IMR-90 (cell line): ENCODE data around the gene IL12A.

ENCODE experiments used
- BHLHE40 ChIP-seq: fragments of 150-350 bp; IDR thresholded peaks from 2 replicates; pipeline ENCODE4 v1.6.1; 2016; ENCODE audit warnings: mild to moderate bottlenecking, low read depth, low read length
- CEBPB ChIP-seq: IDR thresholded peaks from 2 replicates; pipeline ENCODE4 v1.6.1; 2012; ENCODE audit warnings: low read depth, low read length, improper control_type of control experiment
- CTCF ChIP-seq: conservative IDR thresholded peaks from 2 replicates; pipeline ENCODE4 v1.5.1; 2012; ENCODE audit warnings: mild to moderate bottlenecking, low read depth, low read length, improper control_type of control experiment
- MAFK ChIP-seq: IDR thresholded peaks from 2 replicates; pipeline ENCODE4 v1.6.1; 2012; ENCODE audit warnings: low read depth, low read length, improper control_type of control experiment
- MXI1 ChIP-seq: IDR thresholded peaks from 2 replicates; pipeline ENCODE4 v1.6.1; 2012; ENCODE audit warnings: low read depth, mild to moderate bottlenecking, low read length, moderate library complexity, borderline replicate concordance
- NFE2L2 ChIP-seq: fragments of 150-350 bp; IDR thresholded peaks from 2 replicates; pipeline ENCODE4 v1.6.1; 2016; ENCODE audit warnings: low read depth, mild to moderate bottlenecking, low read length
- POLR2A ChIP-seq: IDR thresholded peaks from 2 replicates; pipeline ENCODE4 v1.6.1; 2012; ENCODE audit warnings: mild to moderate bottlenecking, low read depth, low read length
- RAD21 ChIP-seq: IDR thresholded peaks from 2 replicates; pipeline ENCODE4 v1.6.1; 2012; ENCODE audit warnings: low read length, improper control_type of control experiment
- RCOR1 ChIP-seq: IDR thresholded peaks from 2 replicates; pipeline ENCODE4 v1.6.1; 2012; ENCODE audit warnings: mild to moderate bottlenecking, low read length, improper control_type of control experiment; ENCODE audit not compliant: insufficient replicate concordance
- RFX5 ChIP-seq: IDR thresholded peaks from 2 replicates; pipeline ENCODE4 v1.8.0; 2012; ENCODE audit warnings: low read depth, mild to moderate bottlenecking, low read length, moderate library complexity
- TF ChIP-seq, protein P1 (sequence below): fragments of 150-350 bp; IDR thresholded peaks from 2 replicates; pipeline ENCODE4 v1.6.1; 2017; ENCODE audit warnings: mild to moderate bottlenecking, antibody characterized with exemption, low read length, low read depth

- no peak for TF ChIP-seq CTCF
- TF ChIP-seq MXI1, result no peak
- TF ChIP-seq POLR2A, result no peak
- no peak for TF ChIP-seq RFX5
- no peak for TF ChIP-seq RAD21
- no peak for TF ChIP-seq MAFK
- TF ChIP-seq, protein P1, sequence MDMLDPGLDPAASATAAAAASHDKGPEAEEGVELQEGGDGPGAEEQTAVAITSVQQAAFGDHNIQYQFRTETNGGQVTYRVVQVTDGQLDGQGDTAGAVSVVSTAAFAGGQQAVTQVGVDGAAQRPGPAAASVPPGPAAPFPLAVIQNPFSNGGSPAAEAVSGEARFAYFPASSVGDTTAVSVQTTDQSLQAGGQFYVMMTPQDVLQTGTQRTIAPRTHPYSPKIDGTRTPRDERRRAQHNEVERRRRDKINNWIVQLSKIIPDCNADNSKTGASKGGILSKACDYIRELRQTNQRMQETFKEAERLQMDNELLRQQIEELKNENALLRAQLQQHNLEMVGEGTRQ, result no peak
- TF ChIP-seq CEBPB, result no peak
- no peak for TF ChIP-seq RCOR1
- no peak for TF ChIP-seq BHLHE40
- no peak for TF ChIP-seq NFE2L2
Measured at GRCh38 chr3:160023476-160023875, 34.8 kb downstream of the IL12A start.
